Measurements from ENCODE around the gene PRR29.
"Not testable (repeated sequence)": the region's sequence is repeated elsewhere in the genome, so short reads cannot be mapped to it uniquely, and the experiment has no call there.

Gene PRR29

DNA sequence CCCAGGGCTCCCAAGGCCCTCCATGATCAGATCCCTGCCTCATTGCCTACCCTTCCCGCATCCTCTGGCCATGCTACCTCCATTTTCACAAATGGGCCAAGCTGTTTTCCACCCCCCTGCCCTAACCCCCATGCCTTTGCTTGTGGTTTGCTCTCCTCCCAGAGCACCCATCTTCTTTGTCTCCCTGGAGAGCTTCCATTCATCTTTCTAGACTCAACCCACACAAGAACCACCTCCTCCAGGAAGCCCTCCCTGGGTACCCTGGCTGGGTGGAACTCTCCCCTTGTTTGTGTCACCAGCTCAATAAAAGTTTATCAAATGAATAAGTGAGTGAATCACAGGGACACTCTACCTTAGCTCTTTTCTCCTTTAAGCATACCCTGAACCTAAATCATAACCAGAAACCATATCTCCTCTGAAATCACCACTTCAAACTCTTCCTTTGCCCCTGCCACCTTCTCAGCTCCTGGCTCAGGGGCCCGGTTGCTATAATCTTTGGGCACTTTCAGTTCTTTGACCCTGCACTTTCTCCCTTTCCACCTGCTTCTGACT lies 22.5 kb upstream of the PRR29 start:
- no peak for DNase-seq

DNA sequence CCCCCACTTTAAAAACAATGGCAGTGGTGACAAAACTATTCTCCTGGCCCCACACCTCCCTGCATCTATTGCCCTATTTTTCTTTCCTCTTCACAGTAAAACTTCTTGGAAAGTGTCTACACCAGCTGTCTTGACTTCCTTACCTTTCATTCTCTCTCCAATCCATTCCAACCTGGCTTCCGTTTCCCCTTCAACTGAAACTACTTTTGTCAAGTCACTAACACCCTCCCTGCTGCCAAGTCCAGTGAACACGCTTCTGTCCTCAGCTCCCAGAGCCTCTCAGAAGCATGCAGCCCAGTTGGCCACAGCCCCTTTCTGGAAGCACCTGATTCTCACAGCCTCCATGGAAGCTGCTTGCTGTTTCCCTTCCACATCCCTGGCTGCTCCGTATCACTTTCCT lies 21.4 kb upstream of the PRR29 start:
- DNase-seq: no peak

DNA sequence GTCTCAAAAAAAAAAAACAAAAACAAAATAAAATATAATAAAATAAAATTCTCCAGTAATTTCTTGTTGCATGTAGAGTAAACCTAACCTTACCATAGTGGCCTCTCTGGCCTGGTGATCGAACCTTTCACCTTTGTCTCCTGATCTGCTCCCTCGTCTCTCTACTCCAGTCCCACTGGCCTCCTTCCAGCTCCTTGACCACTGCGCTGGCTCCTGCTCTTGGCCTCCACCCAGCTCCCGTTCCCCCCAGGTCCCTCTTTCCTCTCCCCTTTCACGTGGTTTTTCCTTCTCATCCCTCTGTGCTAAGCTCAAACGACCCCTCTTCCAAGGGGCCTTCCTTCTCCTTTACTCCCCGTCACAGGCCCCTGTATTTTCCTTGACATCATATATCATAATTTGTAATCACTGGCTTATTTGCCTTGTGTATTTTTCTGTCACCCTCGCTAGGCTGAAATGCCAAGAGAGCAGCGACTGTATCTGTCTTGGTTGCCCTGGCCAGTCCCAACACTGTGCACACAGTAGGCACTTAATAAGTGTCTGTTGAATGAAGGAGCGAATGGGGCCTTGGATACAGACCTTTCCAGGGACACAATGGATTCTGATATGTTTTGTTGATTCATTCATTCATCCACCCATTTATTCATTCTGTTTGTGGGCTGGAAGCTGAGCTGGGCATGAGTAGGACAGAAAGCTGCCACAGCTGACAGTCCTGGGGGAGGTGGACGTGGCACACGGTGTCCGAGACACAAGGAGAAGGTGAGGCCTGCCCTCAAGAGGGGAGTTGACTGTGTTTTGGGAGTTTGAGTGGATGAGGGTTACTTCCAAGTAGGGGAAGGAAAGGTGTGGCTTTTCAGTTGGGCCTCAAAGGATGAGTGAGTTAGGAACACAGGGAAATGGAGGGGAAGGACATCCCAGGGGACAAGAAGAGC lies 19.6 kb upstream of the PRR29 start:
- no peak for DNase-seq

DNA sequence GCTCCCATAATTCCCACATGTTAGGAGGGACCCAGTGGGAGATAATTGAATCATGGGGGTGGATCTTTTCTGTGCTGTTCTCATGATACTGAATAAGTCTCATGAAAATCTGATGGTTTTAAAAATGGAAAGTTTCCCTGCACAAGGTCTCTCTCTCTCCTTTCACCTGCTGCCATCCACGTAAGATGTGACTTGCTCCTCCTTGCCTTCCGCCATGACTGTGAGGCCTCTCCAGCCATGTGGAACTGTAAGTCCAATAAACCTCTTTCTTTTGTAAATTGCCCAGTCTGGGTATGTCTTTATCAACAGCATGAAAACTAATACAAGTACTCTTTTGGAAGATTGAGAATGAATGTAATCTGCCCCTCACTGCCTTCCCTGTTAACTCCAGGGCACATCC lies 15.5 kb upstream of the PRR29 start:
- not testable (repeated sequence) for DNase-seq

DNA sequence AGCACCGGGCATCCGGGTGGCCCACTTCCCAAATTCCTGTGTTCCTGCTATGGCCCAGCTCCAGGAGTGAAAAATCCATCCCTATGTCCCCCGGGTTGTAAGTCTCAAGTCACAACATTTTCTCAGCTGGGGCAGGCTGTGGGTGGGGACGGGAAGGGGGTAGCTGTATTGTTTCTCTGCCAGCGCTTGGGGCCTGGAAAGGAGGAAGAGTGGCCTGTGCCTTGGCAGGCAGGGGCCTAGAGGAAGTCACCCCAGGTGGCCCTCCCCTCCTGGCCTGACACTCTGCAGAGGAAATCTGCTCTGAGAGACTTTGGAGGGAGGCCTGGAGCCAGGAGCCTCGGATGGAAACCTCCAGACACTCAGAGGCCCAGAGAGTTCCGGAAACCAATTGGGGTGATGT lies 14.8 kb upstream of the PRR29 start:
- DNase-seq: no peak

DNA sequence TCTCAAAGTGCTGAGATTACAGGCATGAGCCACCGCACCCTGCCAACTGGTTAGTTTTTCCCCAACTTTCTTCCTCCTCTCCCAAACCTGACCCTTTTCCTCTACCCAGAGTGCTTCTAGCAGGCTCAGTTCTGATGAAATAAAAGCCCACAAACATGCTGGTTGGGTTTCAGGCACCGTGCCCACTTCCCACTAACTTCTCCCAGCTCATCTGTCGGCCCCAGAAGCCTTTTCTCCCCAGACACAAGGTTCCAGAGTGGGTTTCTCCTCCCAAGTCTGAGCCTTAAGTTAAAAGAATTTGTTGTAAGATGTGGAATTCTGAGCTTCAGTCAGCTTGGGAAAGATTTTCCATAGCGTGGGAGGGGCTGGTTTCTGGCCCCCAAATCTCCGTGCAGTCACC lies 13.9 kb upstream of the PRR29 start:
- no peak for DNase-seq

DNA sequence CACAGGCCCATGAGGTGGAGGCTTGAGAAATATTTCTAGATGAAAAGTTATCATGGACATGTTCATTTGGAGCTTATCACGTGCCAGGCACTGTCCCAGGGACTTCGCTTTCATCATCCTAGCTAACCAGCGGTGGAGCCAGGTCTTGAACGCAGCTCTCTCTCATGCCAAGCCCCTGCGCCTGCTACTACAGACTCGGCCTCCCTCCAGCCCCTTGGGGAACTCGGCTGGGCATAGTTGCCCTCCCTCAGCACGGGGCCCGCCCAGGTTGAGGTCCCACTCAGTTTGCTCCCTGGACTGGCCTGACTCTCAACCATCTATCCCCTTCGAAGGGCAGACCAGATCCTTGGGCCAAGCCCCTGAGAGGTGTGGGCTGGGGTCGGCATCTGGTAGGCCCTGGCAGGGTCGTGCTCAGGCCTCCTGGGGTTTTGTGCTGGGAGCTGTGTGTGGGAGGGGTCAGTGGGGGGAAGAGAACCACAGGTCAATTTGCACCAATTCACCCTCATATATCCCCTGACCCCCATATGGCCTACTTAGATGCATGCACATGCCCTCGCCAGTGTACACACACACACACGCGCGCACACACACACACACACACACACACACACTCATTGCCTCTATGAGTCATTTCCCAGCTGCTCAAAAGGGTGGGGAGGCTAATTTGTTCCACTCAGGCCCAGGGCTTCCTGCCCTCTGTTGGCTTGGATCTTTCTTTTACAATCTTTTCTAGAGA lies 13.3 kb upstream of the PRR29 start:
- DNase-seq: peak; percentile 78

DNA sequence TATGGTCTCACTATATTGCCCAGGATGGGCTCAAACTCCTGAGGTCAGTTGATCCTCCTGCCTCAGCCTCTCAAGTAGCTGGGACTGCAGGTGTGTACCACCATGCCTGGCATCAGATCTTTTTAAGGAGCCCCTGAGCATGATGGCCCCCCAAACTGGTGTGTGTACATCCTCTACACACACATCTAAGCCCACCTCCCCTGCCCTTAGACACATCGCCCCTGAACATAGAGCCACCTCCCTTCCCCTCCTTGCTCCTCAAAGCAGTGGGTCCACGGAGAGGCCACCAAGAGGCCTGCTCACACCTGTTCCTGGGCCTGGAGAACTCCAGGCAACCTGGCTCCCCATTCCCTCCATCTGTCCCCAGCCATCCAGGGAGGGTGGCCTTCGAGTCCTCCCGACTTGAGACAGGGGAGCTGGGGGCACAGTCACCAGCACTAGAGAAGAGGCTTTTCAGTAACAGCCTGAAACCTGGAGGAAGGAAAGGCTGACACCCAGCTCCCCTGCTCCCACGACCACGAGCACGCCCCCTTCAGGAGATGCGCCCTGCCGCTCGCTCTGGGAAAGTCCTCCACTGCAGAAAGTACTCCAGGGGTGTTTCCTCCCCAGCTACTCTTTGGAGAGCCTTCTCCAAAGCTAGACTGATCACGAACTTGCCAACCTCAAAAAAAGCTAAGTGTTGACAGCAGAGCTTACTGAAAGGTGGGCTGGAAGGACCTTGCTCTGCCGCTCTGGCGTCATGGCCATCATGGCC lies 12.6 kb upstream of the PRR29 start:
- no peak for DNase-seq

DNA sequence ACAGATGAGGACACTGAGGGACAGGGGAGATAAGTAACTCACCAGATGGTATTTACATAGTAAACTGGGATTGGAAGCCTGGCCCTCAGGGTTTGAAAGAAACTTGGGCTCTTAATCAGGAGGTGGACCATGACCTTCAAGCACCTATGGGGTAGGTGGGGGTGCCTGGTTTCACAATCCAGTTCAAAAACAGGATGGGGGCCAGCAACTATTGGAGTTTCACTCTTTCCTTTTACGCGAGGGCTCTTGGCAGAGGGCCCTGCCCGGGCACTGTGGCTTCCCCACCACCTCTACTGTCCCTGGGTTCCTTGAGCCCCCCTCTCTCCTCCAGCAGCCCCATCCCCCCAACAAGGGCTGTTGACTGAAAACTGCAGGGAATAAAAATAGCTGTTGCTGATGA lies 11.3 kb upstream of the PRR29 start:
- no peak for DNase-seq

DNA sequence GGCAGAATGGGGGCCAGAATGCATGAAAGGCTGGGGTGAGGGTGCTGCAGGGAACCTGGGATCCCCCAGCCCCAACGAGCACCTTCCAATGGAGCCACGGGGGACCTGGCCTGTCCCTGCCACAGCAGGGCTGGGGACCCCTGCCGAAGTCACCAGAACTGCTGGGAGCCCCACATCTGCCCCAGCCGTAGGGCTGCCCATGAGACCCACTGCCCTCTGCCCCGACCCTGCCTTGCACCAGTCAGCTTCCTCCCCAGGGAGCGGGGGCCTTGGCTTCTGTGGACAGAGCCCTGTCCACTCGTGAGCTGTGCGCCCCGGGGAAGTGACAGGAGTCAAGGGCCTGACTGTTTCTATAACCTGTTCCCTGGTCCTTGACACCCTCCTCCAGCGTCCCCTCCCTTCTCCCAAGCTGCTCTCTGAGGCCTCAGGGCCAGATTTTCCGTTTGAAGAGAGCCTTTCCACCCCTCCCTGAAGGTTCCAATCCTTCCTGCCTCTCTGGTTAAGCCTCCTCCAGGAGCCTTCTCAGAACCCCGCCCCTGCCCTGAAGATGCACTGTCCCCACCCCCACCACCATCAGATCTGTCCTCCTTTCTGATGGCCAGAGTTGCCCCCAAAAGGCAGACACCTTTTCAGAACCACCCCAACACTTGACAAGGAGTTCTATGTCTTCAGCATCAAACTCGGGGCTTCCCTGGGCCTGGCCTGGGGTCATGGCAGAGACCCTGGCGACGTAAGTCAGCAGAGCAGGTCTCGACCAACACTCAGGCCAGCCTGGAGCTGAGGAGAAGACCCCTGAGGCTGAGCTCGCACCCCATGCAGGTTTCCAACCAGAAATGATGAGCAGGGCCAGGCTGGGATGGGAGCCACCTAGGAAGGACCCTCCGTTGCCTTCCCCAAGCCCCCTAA lies 10.7 kb upstream of the PRR29 start:
- DNase-seq: no peak

DNA sequence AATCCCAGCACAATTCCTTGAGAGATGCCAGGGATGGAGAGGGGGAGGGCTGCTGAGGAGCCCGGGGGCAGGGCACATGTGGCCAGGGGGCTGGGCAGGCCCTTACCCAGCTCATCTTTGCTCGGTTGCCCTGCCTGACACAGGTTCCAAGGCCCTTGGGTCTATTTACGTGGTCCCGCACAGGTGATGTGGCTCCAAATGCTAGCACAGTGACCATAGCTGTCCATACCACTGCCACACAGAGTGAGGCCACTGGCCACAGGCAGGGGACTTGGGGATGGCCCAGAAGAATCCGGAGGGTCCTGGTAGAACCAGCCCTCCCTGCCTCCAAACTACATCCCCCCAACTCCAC lies 10.0 kb upstream of the PRR29 start:
- no peak for DNase-seq

DNA sequence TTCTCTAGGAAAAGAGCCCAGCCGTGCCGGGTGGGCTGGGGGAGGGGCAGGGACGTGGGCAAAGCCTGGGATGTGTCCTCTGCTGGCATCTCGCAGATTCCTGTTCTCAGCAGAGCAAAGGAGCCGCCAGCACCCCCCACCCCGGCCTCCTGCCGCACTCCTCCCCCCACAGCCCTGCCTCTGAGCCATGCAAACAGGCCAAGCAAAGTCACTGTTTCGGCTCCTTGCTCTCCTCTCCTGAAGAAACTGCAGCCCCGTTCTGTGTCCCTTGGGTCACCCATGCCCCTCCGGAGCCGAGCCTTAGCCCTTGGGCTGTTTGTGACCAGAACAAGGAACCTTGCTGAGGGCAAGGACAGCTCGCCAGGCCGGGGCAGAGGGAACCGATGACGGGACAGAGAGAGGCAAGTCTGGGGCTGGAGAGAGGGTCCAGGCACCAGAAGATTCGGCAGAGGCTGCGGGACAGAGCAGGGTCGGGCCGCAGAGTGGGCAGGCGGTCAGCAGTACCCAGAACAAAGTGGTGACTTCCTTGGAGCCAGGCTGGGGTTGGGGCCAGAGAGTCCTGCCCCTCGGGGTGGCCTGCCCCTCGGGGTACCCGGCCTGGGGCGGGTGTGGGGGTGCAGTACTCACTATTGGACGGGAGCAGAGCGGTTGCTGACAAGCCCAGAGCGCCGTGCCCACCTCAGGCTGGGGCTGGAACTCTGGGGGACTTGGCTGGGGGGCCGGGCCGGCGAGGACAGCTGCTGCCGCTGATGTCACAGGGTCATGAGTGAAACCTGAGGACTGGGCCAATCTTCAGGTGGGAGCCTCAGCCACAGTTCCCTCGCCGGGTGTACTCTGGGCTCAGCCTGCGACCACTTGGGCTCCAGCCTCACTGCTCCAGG lies 9.2 kb upstream of the PRR29 start:
- no peak for DNase-seq

DNA sequence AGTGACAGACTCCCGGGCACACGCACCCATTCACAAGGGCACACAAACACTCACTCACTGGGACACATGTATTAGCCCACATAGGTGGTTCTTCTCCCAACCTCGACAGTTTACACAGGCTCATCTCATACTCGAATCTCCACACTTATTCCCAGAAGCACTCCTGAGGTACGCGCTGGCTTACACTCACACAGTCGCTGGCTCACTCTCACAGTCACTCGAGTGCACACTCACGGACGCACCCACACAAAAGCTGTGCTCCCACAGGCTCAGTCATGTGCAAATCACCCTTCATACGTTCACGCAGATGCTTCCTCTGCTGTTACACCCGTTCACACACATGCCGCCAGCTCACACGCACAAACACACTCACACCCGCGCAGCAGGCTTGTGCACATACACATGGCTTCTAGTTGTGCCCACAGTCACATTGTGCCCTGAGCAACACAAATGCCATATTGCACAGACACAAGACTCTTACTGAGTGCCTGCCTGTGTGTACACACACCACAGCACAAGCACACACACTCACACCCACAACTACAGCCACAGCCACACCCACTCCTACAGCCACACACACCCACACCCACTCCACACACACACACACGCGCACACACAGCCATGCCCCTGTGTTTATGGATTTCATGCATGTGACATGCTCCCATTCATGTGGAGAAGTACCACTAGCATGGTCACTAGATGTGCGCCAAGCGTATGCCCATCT lies 8.4 kb upstream of the PRR29 start:
- DNase-seq: no peak

DNA sequence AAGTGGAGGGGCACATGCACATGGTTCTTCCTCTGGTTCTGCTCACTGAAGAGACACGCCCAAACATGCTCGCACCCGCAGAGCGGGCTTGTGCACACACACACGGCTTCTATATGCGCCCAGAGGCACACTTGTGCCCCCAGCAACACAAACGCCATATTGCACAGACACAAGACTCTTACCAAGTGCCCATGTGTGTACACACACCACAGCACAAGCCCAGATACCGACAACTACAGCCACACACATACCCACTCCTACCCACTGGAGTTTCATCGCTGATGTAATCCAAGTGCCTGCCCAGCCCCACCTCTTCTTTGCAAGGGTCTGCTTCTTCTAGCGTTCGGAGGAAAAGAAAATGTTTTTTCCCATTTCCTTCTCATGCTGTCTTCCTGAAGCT lies 6.5 kb upstream of the PRR29 start:
- no peak for DNase-seq

DNA sequence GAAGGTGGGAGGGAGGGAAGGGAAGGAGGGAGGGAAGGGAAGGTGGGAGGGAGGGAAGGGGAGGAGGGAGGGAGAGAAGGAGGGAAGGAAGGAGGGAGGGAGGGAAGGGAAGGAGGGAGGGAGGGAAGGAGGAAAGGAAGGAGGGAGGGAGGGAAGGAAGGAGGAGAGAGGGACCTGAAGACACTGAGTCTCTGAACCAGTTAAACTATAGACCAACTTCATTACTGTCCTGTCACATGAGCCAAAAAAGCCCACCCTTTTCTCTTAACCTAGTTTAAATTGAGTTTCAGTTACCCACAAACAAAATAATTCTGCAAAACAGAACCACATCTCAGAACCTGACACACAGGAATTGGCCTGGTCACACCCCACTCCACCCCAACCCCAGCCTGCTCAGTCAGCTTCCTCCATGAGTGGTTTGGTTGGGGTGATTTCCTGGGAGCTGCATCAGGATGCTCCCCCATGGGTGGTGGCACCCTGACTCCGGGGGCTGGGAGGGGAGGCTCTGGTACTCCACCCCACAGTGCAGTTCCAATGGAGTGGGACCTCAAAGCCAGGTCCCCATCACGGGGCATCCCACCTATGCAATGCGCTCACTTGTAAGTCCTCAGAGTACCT lies 4.7 kb upstream of the PRR29 start:
- DNase-seq: no peak

DNA sequence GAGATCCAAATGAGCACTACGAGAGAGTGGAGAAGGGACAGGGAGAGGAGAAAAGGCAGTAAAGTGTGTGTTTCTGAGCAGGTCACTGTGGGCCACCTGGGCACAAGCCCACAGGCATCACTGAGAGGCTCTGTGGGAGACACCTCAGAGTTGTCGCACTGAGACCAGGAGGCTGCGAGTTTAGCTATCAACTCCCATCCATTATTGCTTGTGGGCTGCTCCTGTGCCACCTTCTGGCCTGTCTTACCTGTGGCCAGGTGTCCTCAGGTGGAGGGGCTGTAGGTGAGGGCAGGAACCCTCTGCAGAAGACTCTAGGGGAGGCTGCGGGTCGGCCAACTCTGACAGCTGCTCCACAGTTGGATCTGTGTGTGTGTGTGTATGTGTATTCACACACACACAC lies 2.5 kb upstream of the PRR29 start:
- no peak for DNase-seq

DNA sequence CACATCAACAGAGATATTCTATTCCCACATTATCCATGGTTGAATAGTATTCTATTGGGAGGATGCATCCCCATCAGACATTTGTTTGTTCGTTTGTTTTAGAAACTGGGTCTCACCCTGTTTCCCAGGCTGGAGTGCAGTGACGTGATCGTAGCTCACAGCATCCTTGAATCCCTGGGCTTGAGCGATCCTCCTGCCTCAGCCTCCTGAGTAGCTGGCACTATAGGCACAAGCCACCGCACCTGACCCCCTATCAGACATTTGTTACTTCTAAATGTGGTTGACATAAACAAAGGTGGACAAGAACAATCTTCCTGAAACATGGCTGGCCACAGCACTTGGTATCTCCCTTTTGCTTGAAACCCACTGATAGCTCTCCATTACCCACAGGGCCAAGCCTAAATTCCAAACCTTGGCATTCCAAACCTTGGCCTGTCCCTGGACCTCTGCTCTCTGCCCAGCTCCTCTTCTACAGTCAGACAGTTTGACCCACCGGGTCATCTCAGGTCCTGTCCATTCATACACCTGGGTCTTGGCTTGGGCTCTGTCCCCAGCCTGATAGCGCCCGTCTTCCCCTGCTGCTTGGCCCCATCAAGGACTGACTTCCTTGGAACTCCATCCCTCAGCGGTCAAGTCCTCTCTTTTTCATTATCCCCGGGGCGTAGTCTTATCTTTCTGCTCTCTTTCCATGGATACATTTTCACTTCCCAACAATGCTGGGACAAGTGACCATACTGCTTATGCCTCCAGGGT lies 1.5 kb upstream of the PRR29 start:
- no peak for DNase-seq

DNA sequence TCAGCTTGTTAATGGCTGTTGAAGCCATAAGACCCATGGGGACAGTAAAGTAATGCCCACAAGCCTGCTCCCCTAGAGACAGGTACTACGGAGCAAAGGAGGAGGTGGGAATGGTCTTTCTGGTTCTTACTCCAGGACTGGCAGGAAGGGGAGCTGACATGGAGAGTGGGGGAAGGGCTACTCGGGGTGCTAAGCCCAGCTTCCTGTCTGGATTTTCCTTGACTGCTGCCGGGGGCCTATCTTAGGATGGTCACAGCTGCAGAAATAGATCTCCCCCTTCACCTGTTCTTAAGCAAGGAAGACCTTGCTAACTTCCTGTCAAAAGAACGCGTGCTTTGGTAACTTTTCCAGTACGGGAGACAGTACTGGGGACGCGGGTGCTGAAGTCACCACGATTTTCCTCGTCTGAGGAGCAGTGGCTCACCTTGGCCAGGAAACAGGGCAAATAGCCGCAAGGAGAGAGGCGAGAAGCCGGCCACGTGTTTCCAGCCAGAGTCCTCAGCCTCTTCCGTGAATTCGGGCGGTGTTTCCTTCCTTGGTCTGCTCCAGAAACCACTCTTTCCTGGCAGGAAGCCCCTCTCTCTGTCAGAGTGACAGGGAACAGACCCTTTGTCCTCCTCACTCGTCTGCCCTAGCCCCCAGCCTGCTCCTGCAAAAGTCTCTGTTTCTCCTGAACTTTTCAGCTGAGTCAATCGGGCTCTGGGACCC lies 656 bp upstream of the PRR29 start:
- DNase-seq: no peak
